Measurements from ENCODE around the gene TNFAIP3.

TNFAIP3 gene

GRCh38 chr6:137901454-137901853 is 34.4 kb downstream of the TNFAIP3 start:
- TF ChIP-seq TAF1 (IDR thresholded peaks at IDR 0.05; ENCODE audit: borderline replicate concordance, insufficient read depth, low read length), result no peak
- TF ChIP-seq POLR2AphosphoS5 (IDR thresholded peaks at IDR 0.05; ENCODE audit: low read depth, low read length), result no peak
- no peak for TF ChIP-seq SIN3A (IDR thresholded peaks at IDR 0.05; ENCODE audit: borderline replicate concordance, insufficient read depth, low read length)
- TF ChIP-seq REST (IDR thresholded peaks at IDR 0.05; ENCODE audit: insufficient read depth in 1 of 2, low read depth in 2 of 2, low read length in 2 of 2), result no peak
- no peak for TF ChIP-seq FOXP2 (optimal IDR thresholded peaks at IDR 0.05; ENCODE audit: borderline replicate concordance, extremely low read depth, extremely low read length, insufficient read depth)

GRCh38 chr6:137902699-137903098 is 35.6 kb downstream of the TNFAIP3 start:
- TF ChIP-seq SIN3A (IDR thresholded peaks at IDR 0.05; ENCODE audit: borderline replicate concordance, insufficient read depth, low read length) (no peak), FOXP2 (optimal IDR thresholded peaks at IDR 0.05; ENCODE audit: borderline replicate concordance, extremely low read depth, extremely low read length, insufficient read depth) (no peak), TAF1 (IDR thresholded peaks at IDR 0.05; ENCODE audit: borderline replicate concordance, insufficient read depth, low read length) (no peak), REST (IDR thresholded peaks at IDR 0.05; ENCODE audit: insufficient read depth in 1 of 2, low read depth in 2 of 2, low read length in 2 of 2) (no peak), POLR2AphosphoS5 (IDR thresholded peaks at IDR 0.05; ENCODE audit: low read depth, low read length) (no peak)

- TF ChIP-seq TAF1 (IDR thresholded peaks at IDR 0.05; ENCODE audit: borderline replicate concordance, insufficient read depth, low read length), result no peak
- TF ChIP-seq FOXP2 (optimal IDR thresholded peaks at IDR 0.05; ENCODE audit: borderline replicate concordance, extremely low read depth, extremely low read length, insufficient read depth), result no peak
- TF ChIP-seq SIN3A (IDR thresholded peaks at IDR 0.05; ENCODE audit: borderline replicate concordance, insufficient read depth, low read length), result no peak
These were observed 36.3 kb downstream of the TNFAIP3 start for GRCh38 chr6:137903274-137903932.

- no peak for TF ChIP-seq REST (IDR thresholded peaks at IDR 0.05; ENCODE audit: insufficient read depth in 1 of 2, low read depth in 2 of 2, low read length in 2 of 2)
- no peak for TF ChIP-seq TAF1 (IDR thresholded peaks at IDR 0.05; ENCODE audit: borderline replicate concordance, insufficient read depth, low read length)
- TF ChIP-seq POLR2AphosphoS5 (IDR thresholded peaks at IDR 0.05; ENCODE audit: low read depth, low read length), result no peak
- no peak for TF ChIP-seq SIN3A (IDR thresholded peaks at IDR 0.05; ENCODE audit: borderline replicate concordance, insufficient read depth, low read length)
- no peak for TF ChIP-seq FOXP2 (optimal IDR thresholded peaks at IDR 0.05; ENCODE audit: borderline replicate concordance, extremely low read depth, extremely low read length, insufficient read depth)
These were observed 37.1 kb downstream of the TNFAIP3 start for GRCh38 chr6:137903933-137904821.

GRCh38 chr6:137904822-137905617 is 38.0 kb downstream of the TNFAIP3 start:
- TF ChIP-seq POLR2AphosphoS5 (IDR thresholded peaks at IDR 0.05; ENCODE audit: low read depth, low read length) (no peak), SIN3A (IDR thresholded peaks at IDR 0.05; ENCODE audit: borderline replicate concordance, insufficient read depth, low read length) (no peak), TAF1 (IDR thresholded peaks at IDR 0.05; ENCODE audit: borderline replicate concordance, insufficient read depth, low read length) (no peak), FOXP2 (optimal IDR thresholded peaks at IDR 0.05; ENCODE audit: borderline replicate concordance, extremely low read depth, extremely low read length, insufficient read depth) (no peak), REST (IDR thresholded peaks at IDR 0.05; ENCODE audit: insufficient read depth in 1 of 2, low read depth in 2 of 2, low read length in 2 of 2) (no peak)
